HG02870 (cell line): Measurements from ENCODE around the gene GNAQ.
"Not testable (repeated sequence)": the region's sequence is repeated elsewhere in the genome, so short reads cannot be mapped to it uniquely, and the experiment has no call there.

Source experiments
- ATAC-seq: cut with Tn5 transposase; IDR thresholded peaks from one replicate; pipeline ENCODE4 v1.9.1; 2021; ENCODE audit warnings: mild to moderate bottlenecking, moderate library complexity; ENCODE audit not compliant: unreplicated experiment

Gene GNAQ

GRCh38 chr9:77750981-77751340 is 280.6 kb downstream of the GNAQ start:
- ATAC-seq: no peak

GRCh38 chr9:77750284-77750683 is 281.3 kb downstream of the GNAQ start:
- no peak for ATAC-seq

GRCh38 chr9:77748214-77748772 is 283.3 kb downstream of the GNAQ start:
- no peak for ATAC-seq

- no peak for ATAC-seq
These were observed 284.4 kb downstream of the GNAQ start for GRCh38 chr9:77747163-77747562.

- no peak for ATAC-seq
These were observed 286.7 kb downstream of the GNAQ start for GRCh38 chr9:77744841-77745430.

- ATAC-seq: no peak
These were observed 288.2 kb downstream of the GNAQ start for GRCh38 chr9:77743386-77743785.

- ATAC-seq: no peak
These were observed 292.7 kb downstream of the GNAQ start for GRCh38 chr9:77738932-77739331.

GRCh38 chr9:77735494-77735893 is 296.1 kb downstream of the GNAQ start:
- no peak for ATAC-seq

GRCh38 chr9:77731930-77732329 is 299.7 kb downstream of the GNAQ start:
- no peak for ATAC-seq

GRCh38 chr9:77731008-77731698 is 300.5 kb downstream of the GNAQ start:
- no peak for ATAC-seq

GRCh38 chr9:77729177-77729576 is 302.4 kb downstream of the GNAQ start:
- no peak for ATAC-seq

GRCh38 chr9:77726814-77727213 is 304.8 kb downstream of the GNAQ start:
- ATAC-seq: no peak

- no peak for ATAC-seq
These were observed 305.3 kb downstream of the GNAQ start for GRCh38 chr9:77726289-77726688.

GRCh38 chr9:77725820-77726219 is 305.8 kb downstream of the GNAQ start:
- ATAC-seq: no peak

- ATAC-seq: no peak
These were observed 306.4 kb downstream of the GNAQ start for GRCh38 chr9:77725046-77725694.

GRCh38 chr9:77721156-77721555 is 310.5 kb downstream of the GNAQ start:
- ATAC-seq: not testable (repeated sequence)

GRCh38 chr9:77719321-77719720 is 312.3 kb downstream of the GNAQ start:
- ATAC-seq: no peak

GRCh38 chr9:77718298-77718640 is 313.3 kb downstream of the GNAQ start:
- not testable (repeated sequence) for ATAC-seq

GRCh38 chr9:77717608-77718297 is 313.9 kb downstream of the GNAQ start:
- ATAC-seq: not testable (repeated sequence)

GRCh38 chr9:77714077-77714549 is 317.5 kb downstream of the GNAQ start:
- ATAC-seq: no peak

GRCh38 chr9:77712533-77713130 is 319.0 kb downstream of the GNAQ start:
- ATAC-seq: no peak
